HG02678 (cell line): ENCODE data around the gene POLR2J3.
"Not testable (repeated sequence)": the region's sequence is repeated elsewhere in the genome, so short reads cannot be mapped to it uniquely, and the experiment has no call there.

ENCODE experiments used
- ATAC-seq: cut with Tn5 transposase; IDR thresholded peaks from one replicate; pipeline ENCODE4 v1.9.1; 2021; ENCODE audit warnings: mild to moderate bottlenecking, moderate library complexity; ENCODE audit not compliant: unreplicated experiment

The POLR2J3 gene

DNA sequence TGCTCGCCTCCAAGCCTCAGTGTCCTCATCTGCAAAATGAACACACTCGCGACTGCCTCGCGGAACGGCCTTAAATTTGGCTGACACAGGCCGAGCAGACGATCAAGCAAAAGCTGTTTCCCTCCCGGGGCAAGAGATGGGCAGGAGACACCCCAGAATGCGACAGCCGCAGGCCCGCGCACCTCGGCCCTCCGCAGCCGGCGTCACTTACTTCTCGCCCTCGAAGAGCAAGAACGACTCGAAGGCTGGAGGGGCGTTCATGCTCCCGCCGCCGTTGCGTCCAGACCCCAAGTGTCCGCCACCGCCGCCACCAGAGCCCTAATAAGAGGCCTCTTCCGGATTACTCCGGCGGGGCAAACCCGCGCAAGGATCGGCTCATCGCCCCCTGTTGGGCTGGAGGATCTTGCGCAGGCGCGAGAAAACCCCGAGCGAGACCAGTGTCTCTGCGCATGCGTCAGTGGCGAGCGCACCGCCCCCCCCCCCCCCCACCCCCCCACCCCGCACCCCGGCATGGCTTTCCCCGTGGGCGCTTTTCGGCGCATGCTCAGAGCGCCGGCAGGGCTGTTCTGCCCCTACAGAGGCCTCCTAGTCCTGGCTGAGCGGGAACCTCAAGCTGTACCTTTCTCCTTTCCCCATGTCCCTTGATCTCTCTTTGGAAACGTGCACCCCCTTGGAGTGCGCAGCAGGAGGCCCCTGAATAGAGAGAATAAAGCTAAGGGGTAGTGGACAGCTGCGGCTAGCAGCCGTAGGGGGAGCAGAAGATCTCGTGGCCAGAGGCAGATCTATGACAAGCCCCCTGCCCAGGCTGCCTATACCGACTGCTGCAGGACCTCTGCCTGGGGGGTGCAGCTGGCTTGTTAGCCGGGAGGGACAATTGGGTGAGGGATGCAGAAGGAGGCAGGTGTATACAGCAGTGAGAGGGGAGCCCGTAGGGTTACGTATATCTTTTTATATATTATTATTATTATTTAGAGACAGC lies at the start of gene POLR2J3:
Gene POLR2J3 (minus strand): TSS at position 323 of the 979 bp plus-strand sequence. CDS start 62 bp downstream, at position 261.
- ATAC-seq, result peak; percentile 94

DNA sequence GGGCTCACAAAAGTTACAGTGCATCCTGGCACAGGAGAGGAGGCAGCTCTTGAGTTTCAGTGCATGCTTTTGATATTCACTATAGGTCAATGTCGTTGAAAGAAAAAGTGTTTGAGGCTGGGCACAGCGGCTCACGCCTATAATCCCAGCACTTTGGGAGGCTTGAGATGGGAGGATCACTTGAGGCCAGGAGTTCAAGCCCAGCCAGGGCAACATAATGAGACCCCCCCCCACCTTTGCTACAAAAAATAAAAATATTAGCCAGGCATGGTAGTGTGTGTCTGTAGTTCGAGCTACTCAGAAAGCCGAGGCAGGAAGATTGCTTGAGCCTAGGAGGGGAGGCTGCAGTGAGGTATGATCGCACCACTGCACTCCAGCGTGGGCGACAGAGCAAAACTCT lies 45.7 kb upstream of the POLR2J3 start:
- ATAC-seq, result not testable (repeated sequence)

DNA sequence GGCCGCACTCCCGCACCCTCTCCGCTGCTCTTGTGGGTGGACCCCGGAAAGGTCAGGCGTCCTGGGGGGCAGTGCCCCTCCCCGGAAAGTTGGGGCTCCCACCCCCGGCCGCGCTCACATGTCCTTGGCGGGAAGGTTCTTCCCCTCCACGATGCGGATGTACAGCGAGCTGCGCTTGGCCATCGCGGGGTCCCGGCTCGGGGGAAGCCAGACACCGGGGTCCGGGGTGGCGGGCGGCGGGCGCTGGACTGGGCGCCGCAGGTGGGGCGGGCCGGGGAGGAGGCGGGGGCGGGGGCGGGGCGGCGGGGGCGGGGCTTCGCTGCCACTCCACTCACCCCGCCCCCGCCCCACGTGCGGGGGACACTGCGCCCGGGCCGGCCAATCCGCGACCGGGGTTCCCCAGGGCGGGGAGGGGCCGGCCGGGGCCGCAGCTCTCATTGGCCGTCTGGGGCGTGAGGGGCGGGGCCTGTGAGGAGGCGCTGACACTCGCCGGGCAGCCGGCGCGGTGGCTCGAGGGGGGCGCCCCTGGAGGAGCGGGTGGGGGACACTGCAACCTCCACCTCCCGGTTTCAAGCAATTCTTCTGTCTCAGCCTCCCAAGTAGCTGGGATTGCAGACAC lies 44.2 kb upstream of the POLR2J3 start, which contains the start of gene RASA4:
Gene RASA4 (minus strand): TSS at position 250 of the 619 bp plus-strand sequence. CDS start 67 bp downstream, at position 183.
- peak; percentile 77 for ATAC-seq

DNA sequence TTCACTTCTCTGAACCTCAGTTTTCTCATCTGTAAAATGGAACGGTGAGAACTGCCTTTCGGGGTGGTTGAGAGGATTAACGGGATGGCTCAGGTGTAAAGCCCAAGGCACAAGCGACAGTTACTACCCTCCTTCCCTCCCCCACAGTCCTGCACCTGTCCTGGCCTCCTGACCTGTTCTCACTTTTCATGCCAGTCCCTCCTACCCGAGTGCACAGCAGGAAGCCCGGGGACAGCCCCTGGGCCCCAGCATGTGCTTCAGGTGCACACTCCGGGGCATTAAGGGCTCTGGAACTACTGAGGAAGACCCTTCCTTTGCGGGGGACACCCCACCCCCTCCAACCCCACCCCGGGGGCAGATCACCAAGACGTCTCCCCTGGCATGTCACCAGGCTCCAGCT lies 43.5 kb upstream of the POLR2J3 start:
- not testable (repeated sequence) for ATAC-seq

DNA sequence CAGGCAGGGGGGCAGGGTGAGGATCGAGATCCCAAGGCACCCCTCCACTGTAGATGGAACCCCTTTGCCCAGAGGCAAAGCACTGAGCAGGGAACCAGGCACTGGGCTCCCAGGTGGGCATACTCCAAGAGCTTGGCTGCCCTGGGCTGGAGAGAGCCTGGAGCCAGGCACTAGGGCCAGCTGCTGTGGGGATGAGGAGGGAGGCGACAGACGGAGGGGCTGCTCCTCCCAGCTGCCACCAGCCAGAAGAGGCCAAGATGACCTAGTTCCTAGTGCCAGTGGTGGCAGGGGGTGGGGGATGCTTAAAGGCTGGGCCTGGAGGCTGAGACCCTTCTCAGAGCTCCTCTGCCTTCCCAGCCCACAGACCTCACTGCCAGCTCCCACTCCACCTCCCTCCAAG lies 42.5 kb upstream of the POLR2J3 start:
- not testable (repeated sequence) for ATAC-seq

DNA sequence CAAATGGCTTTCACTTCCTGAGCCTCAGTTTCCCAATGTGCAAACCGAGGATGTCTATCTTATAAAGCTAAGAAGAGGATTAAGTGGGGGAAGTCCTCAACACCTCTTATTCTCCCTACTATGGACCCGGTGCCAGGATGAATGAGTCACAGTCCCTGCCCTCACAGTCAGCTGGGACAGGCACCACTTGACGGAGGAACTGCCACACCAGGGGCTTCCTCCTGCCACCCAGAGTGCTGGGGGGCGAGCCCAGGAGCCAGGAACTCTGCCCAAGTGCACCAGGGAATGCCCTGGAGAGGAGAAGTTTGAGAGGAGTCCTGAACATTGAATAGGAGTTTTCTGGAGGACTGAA lies 41.9 kb upstream of the POLR2J3 start:
- ATAC-seq, result peak; percentile 19

DNA sequence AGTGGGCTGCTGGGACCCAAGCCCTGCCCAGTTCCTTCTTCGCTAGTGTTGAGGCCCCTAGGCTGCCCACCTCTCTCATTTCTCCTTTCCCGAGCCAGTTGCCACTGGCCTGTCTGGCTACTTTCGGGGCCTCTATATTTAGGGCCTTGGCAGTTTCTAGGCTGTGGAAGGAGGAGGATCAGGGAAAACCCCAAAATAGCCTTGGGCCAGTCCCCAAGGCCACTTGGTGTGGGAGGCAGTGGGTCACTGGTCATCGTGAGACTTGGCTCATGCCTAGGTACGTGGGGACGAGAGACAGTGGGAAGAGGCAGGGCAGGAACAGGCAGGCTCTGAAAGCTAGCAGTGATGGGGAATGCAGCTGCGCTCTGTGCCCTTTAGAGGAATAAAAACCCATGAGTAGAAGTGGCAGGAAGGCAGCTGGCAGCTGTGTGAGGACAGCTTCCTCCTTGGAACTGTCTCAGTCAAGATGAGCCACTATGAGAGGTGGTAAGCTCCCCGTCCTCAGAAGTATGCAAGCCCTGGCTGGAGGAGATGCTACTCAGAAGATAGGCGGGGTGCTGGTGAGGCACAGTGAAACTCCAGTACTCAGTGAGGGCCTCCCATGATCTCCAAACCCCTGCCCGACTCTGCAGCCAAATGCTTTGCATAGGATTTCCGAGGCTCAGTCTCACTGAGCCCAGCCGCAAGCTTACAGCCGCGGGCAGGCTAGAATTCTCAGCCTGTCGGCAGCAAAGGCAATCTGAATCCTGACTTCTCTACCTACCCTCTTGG lies 41.4 kb upstream of the POLR2J3 start:
- ATAC-seq, result peak; percentile 71

DNA sequence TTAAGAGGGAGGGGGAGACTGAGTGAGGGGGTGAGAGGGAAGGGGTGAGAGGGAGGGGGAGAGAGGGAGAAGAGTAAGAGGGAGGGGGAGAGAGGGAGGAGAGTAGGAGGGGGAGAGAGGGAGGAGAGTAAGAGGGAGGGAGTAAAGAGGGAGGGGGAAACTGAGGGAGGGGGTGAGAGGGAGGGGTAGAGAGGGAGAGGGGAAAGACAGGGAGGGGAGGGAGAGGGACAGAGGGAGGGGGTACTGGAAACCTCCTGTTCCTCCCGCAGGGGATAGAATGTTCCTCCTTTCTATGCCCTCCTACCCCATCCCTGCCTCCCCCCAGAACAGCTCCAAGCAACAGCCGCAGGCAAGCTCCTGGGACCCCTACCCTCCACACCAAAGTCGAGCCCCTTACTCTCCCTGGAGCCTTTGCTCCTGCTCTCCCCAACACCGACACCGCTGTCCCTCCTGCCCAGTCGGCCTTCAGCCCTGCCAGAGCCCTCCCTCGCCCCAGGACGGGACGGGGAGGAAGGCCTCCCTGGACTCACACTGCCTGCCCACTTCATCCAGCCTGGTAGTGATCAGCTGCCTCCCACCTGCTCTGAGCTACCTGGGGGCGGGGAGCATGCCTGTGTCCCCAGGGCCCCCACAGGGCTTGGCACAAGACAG lies 39.4 kb upstream of the POLR2J3 start:
- not testable (repeated sequence) for ATAC-seq

DNA sequence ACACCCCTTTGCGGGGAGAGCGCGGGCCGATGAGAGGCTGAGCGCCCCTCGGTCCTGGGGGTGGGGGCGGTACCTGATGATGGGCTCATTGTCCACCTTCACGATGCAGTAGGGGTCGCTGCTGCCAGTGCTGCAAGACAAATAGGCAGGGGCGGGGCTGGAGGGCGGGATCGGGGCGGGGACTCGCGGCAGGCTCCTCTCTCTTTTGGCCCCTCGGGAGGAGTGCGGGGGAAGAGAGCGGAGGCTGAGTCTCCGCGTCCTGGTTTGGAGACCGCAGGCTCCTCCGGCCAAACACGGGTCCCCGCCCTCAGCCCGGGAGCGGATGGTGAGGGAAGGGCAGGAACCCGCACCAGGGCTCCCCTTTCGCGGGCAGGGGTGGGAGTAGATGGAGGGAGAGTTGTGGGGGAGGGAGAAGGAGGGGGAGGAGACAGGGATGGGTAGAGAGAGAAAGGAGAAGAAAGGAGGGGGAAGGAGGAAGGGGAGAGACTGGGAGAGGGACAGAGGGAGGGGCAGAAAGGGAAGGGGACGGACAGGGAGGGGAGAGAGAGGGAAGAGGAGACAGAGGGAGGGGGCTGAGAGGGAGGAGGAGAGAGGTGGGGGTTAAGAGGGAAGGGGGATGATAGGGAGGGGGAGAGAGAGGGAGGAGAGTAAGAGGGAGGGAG lies 38.8 kb upstream of the POLR2J3 start:
- peak; percentile 40 for ATAC-seq

DNA sequence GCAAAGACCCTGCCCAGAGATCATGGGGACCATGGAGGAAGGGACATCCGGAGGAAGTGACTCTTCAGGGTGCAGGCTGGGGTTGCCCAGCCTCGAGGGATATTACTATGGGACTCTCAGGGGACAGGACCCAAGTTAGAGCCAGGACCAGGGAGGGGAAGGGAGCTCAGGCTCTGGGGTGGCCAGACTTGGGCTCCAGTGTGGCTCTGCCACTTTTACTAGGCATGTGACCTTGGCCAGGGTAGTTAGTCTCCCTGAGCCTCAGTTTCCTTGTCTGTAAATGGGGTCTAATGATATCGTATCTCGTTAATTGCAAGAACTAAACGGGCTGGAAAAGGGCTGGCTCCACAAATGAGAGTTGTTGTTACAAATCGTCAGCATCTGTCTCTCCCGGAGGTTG lies 38.1 kb upstream of the POLR2J3 start:
- ATAC-seq, result not testable (repeated sequence)

DNA sequence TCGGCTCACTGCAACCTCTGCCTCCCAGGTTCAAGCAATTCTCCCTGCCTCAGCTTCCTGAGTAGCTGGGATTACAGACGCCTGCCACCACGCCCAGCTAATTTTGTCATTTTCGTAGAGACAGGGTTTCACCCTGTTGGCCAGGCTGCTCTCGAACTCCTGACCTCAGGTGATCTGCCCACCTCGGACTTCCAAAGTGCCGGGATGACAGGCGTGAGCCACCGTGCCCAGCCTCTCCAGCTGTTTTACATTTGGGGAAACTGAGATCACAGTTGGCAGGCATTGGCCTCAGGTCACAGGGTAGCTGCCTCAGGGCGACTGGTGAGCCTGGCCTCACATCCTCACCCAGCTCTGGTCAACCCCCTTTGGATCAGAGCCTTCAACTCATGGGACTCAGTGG lies 37.4 kb upstream of the POLR2J3 start:
- not testable (repeated sequence) for ATAC-seq

DNA sequence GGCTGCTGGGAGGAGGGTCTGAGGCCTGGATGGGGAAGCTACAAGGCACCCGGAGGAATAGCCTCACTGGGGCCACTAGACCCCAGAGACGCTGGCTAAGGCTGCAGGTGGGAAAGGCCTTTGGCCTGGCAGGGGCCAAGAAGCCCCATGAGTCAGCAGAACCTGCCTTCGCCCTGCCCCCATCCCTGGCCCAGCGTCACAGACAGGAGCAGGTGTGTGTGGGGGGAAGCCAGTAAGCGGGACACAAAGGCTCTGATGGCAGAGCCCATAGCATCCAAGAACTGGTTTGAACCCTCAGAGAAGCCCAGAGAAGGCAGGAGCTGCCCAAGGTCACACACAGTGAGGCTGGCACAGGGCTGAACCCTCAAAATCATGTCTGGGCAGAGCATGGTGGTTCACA lies 34.5 kb upstream of the POLR2J3 start:
- ATAC-seq, result not testable (repeated sequence)

DNA sequence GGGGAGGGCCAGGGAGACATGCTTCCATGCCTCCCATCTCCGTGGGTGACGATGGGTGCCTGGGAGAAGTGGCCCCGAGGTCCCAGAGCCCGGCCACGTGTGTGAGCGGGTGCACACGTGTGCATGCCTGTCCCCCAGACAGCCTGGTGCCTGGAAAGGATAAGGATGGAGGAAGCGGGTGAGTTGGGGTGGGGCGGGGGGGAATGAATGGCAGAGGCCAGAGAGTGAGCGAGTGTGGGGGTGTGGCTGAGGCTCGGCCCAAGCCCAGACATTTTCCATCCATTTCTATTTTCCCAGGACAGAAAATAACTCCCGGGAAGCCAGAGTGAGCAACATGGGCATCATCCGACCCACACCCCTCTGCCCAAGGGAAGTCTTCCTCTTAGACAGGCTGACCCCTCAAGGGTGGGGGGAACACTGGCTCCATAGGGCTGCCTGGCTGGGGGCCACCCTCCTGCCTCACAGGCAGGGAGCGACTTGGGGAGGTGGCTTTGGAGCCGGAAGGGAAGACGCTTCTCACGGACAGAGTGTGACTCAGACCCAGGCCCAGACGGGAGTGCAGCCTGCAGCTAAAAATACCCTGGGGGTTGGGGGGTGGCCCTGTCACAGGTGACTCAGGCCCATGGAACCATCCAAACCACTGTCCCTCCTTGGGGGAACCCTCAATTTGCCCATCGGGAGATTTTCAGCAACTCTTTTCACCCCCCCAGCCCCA lies 32.2 kb upstream of the POLR2J3 start:
- not testable (repeated sequence) for ATAC-seq

DNA sequence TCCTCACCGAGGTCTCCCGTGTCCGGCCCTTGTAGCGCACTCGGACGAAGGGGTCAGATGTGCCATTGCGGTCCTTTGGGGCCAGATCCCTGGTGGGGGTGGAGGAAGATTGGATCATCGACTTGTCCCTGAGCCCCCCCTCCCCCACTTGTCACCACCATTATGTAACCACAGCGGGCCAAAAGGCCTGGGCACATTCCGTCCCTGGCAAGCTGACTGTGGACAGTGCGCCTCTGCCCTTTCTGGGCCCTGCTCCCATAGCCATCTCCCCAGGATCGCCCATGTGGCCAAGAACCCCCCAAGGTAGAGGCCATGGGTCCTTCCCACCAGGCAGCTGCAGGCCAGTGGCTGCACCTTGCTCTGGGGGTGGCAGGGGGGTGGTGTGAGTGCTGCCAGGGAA lies 29.9 kb upstream of the POLR2J3 start:
- not testable (repeated sequence) for ATAC-seq

DNA sequence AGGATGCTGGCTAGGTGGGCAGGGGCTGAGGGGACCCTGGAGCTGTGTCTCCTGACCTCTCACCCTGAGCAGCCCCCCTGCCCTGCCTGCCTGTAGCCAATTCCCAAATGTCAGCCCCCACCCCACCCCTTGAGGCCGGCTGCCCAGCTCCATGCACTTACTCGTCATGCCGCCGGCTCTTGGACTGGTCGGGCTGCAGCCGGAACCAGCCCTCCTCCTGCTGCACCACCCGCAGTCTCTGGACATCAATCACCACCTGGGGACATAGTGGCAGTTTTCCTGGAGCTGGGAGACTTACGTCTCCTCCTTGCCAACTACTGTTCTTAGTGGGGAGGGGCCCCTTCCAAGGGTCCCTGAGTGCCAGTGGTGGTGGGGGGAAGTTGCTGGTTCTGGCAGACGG lies 27.3 kb upstream of the POLR2J3 start:
- ATAC-seq, result not testable (repeated sequence)

DNA sequence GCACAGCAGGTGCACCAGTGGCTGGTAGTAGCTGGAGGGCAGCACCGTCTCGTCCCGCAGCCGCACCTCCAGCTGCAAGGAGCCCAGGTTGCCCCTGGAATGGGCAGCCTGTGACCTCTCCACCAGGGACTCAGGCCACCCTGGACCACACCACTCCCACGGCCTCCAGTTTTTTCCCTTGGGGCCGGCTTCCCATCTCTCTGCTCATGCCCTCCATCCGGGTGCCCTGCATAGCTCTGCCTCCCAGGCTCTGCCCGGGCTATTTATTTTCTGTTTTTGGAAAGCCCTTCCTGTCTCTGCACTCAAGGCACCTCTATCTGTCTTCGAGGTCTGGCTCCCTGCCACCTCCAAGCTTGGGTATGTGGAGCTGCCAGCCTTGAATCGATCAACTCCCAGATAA lies 23.7 kb upstream of the POLR2J3 start:
- ATAC-seq, result not testable (repeated sequence)

DNA sequence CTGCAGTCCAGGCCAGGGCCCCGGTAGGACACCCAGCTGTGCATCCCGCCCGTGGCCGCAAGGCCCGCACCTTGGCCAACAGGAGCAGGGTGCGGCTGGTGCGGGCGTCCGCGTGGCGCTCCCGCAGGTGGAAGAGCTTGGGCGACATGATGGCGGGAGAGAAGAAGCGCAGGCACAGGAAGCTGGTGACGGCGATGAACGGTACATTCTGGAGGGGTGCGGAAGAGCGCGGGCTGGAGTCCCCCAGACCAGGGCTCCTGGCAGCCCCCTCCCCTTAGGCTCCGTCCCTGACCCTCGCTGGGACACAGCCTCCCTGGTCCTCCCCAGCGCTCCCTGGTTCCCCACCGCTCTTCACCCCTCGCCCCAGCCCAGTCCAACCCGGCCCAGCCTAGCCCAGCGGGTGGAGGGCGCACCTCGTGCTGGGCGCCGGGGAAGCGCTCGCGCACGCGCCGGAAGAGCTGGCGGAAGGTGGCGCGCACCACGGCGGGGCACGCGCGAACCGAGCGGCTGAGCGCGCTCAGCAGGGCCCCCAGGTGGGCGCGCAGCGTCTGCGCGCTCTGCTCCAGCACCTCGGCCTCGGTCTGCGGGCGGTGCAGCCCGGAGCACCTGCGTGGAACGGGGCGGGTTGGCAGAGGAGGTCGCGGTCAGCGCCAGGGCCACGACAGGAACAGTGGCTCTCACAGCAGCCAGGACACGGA lies 21.4 kb upstream of the POLR2J3 start:
- ATAC-seq, result peak; percentile 68

DNA sequence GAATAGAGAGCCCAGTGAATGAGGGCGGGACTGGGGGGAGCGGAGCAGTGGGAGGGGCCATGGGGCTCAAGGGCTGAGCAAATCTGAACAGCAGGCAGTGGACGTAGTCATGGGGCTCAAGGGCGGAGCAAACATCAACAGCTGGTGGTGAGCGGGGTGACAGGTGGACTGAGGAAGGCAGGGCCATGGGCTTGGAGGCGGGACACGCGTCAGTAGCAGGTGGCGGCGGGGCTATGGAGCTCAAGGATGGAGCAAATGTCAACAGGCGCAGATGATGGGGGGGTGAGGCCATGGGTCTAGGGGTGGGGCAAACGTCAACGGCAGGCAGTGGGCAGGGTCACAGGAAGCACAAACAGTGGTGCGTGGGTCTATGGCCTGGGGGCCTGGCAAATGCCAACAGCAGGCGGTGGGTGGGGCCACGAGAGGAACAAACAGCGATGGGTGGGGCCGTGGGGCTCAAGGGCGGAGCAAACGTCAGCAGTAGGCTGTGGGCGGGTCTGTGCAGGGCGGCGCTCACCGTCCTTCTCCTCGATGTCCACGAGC lies 20.2 kb upstream of the POLR2J3 start:
- ATAC-seq, result peak; percentile 53

DNA sequence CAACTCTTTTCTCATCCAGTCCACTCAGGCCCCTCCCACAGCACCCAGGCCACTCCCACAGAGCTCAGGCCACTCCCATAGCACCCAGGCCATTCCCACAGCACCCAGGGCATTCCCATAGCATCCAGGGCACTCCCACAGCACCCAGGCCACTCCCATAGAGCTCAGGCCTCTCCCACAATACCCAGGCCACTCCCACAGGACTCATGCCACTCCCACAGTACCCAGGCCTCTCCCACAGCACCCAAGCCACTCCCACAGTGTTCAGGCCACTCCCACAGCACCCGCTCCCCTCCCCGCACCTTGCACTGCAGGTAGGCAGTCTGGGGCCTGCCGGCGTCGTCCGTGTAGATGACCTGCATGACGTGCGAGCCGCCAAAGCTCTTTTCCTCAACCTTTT lies 17.5 kb upstream of the POLR2J3 start:
- ATAC-seq, result peak; percentile 38
